Measurements from ENCODE around the gene DYSF.

The DYSF gene

GRCh38 chr2:71684226-71685072 lies 231.1 kb downstream of the DYSF start:
- TF ChIP-seq POLR2AphosphoS5 (IDR thresholded peaks at IDR 0.05; ENCODE audit: low read depth, low read length) (no peak), TAF1 (IDR thresholded peaks at IDR 0.05; ENCODE audit: borderline replicate concordance, insufficient read depth, low read length) (no peak), SIN3A (IDR thresholded peaks at IDR 0.05; ENCODE audit: borderline replicate concordance, insufficient read depth, low read length) (no peak), FOXP2 (optimal IDR thresholded peaks at IDR 0.05; ENCODE audit: borderline replicate concordance, extremely low read depth, extremely low read length, insufficient read depth) (no peak)
- TF ChIP-seq, protein P1, sequence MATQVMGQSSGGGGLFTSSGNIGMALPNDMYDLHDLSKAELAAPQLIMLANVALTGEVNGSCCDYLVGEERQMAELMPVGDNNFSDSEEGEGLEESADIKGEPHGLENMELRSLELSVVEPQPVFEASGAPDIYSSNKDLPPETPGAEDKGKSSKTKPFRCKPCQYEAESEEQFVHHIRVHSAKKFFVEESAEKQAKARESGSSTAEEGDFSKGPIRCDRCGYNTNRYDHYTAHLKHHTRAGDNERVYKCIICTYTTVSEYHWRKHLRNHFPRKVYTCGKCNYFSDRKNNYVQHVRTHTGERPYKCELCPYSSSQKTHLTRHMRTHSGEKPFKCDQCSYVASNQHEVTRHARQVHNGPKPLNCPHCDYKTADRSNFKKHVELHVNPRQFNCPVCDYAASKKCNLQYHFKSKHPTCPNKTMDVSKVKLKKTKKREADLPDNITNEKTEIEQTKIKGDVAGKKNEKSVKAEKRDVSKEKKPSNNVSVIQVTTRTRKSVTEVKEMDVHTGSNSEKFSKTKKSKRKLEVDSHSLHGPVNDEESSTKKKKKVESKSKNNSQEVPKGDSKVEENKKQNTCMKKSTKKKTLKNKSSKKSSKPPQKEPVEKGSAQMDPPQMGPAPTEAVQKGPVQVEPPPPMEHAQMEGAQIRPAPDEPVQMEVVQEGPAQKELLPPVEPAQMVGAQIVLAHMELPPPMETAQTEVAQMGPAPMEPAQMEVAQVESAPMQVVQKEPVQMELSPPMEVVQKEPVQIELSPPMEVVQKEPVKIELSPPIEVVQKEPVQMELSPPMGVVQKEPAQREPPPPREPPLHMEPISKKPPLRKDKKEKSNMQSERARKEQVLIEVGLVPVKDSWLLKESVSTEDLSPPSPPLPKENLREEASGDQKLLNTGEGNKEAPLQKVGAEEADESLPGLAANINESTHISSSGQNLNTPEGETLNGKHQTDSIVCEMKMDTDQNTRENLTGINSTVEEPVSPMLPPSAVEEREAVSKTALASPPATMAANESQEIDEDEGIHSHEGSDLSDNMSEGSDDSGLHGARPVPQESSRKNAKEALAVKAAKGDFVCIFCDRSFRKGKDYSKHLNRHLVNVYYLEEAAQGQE (IDR thresholded peaks at IDR 0.05; ENCODE audit: insufficient read depth in 1 of 2, low read depth in 2 of 2, low read length in 2 of 2): no peak

- TF ChIP-seq TAF1 (IDR thresholded peaks at IDR 0.05; ENCODE audit: borderline replicate concordance, insufficient read depth, low read length) (no peak), SIN3A (IDR thresholded peaks at IDR 0.05; ENCODE audit: borderline replicate concordance, insufficient read depth, low read length) (no peak), FOXP2 (optimal IDR thresholded peaks at IDR 0.05; ENCODE audit: borderline replicate concordance, extremely low read depth, extremely low read length, insufficient read depth) (no peak), POLR2AphosphoS5 (IDR thresholded peaks at IDR 0.05; ENCODE audit: low read depth, low read length) (no peak)
- TF ChIP-seq, protein P1 (IDR thresholded peaks at IDR 0.05; ENCODE audit: insufficient read depth in 1 of 2, low read depth in 2 of 2, low read length in 2 of 2): no peak
Observed at GRCh38 chr2:71685073-71685848, 231.9 kb downstream of the DYSF start.

- TF ChIP-seq TAF1 (IDR thresholded peaks at IDR 0.05; ENCODE audit: borderline replicate concordance, insufficient read depth, low read length): no peak
- no peak for TF ChIP-seq SIN3A (IDR thresholded peaks at IDR 0.05; ENCODE audit: borderline replicate concordance, insufficient read depth, low read length)
- TF ChIP-seq, protein P1 (IDR thresholded peaks at IDR 0.05; ENCODE audit: insufficient read depth in 1 of 2, low read depth in 2 of 2, low read length in 2 of 2): no peak
- TF ChIP-seq FOXP2 (optimal IDR thresholded peaks at IDR 0.05; ENCODE audit: borderline replicate concordance, extremely low read depth, extremely low read length, insufficient read depth): no peak
- no peak for TF ChIP-seq POLR2AphosphoS5 (IDR thresholded peaks at IDR 0.05; ENCODE audit: low read depth, low read length)
Observed at GRCh38 chr2:71685941-71686611, 232.7 kb downstream of the DYSF start.

DNA sequence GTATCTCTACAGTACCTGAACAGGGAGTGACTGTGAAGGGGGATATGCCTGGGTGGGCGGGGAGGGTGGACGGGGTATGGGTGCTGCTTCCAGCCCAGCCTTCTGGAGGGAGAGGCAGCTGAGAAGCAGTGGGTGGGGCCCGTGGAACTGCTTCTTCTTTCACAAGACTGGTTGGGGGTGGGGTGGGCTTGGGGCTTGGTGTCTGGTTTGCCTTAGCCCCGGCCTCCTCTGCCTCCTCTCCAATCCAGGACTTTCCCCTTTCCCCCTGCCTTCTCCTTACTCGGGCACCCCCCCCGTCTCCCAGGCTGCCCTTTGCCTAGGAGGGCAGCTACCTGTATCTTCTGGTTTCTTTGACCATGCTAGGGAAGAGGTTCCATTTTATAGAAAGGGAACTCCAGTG lies 233.4 kb downstream of the DYSF start:
- no peak for TF ChIP-seq POLR2AphosphoS5 (IDR thresholded peaks at IDR 0.05; ENCODE audit: low read depth, low read length)
- no peak for TF ChIP-seq FOXP2 (optimal IDR thresholded peaks at IDR 0.05; ENCODE audit: borderline replicate concordance, extremely low read depth, extremely low read length, insufficient read depth)
- TF ChIP-seq, protein P1 (IDR thresholded peaks at IDR 0.05; ENCODE audit: insufficient read depth in 1 of 2, low read depth in 2 of 2, low read length in 2 of 2): no peak
- TF ChIP-seq SIN3A (IDR thresholded peaks at IDR 0.05; ENCODE audit: borderline replicate concordance, insufficient read depth, low read length): no peak
- no peak for TF ChIP-seq TAF1 (IDR thresholded peaks at IDR 0.05; ENCODE audit: borderline replicate concordance, insufficient read depth, low read length)

All from PFSK-1 (cell line).